IPS-18a (cell line): ENCODE data around the gene MED12L.
"Not testable (repeated sequence)": the region's sequence is repeated elsewhere in the genome, so short reads cannot be mapped to it uniquely, and the experiment has no call there.

Source experiments
- H3K27ac ChIP-seq: one replicate; pipeline ENCODE4 v1.5.1; 2013; ENCODE audit warnings: low read length
- H3K27me3 ChIP-seq: one replicate; pipeline ENCODE4 v1.6.1; 2013; ENCODE audit warnings: mild to moderate bottlenecking, low read length; ENCODE audit not compliant: control insufficient read depth, insufficient read depth
- H3K36me3 ChIP-seq: one replicate; pipeline ENCODE4 v1.6.1; 2013; ENCODE audit warnings: low read depth, low read length; ENCODE audit not compliant: control insufficient read depth
- H3K4me1 ChIP-seq: one replicate; pipeline ENCODE4 v1.6.1; 2013; ENCODE audit warnings: low read depth, low read length; ENCODE audit not compliant: control insufficient read depth
- H3K4me3 ChIP-seq: one replicate; pipeline ENCODE4 v1.5.1; 2013; ENCODE audit warnings: low read length
- H3K9ac ChIP-seq: one replicate; pipeline ENCODE4 v1.6.1; 2013; ENCODE audit warnings: mild to moderate bottlenecking, low read length, moderate library complexity
- H3K9me3 ChIP-seq: one replicate; pipeline ENCODE4 v1.6.1; 2013; ENCODE audit warnings: low read depth, low read length; ENCODE audit not compliant: control insufficient read depth

Gene MED12L

GRCh38 chr3:151226088-151226563 is 140.7 kb downstream of the MED12L start:
- H3K9ac ChIP-seq: no peak overlapping the region
- no peak overlapping the region for H3K4me3 ChIP-seq
- H3K36me3 ChIP-seq: no peaks in the 10 kb centered on the region
- no peaks in the 10 kb centered on the region for H3K27me3 ChIP-seq
- H3K4me1 ChIP-seq: peaks cover 11% of the 10 kb centered on the region
- no peaks in the 10 kb centered on the region for H3K9me3 ChIP-seq
- H3K27ac ChIP-seq: no peak overlapping the region

- H3K27ac ChIP-seq: no peak overlapping the region
- H3K36me3 ChIP-seq: no peaks in the 10 kb centered on the region
- no peaks in the 10 kb centered on the region for H3K9me3 ChIP-seq
- no peak overlapping the region for H3K4me3 ChIP-seq
- H3K27me3 ChIP-seq: no peaks in the 10 kb centered on the region
- H3K9ac ChIP-seq: no peak overlapping the region
- H3K4me1 ChIP-seq: peaks cover 12% of the 10 kb centered on the region
Observed at GRCh38 chr3:151226825-151227224, 141.4 kb downstream of the MED12L start.

- no peak overlapping the region for H3K27ac ChIP-seq
Observed at GRCh38 chr3:151227266-151227806, 141.9 kb downstream of the MED12L start.

GRCh38 chr3:151227807-151228665 is 142.6 kb downstream of the MED12L start:
- Histone ChIP-seq H3K4me3 (no peak overlapping the region), H3K27ac (no peak overlapping the region), H3K27me3 (no peaks in the 10 kb centered on the region), H3K9me3 (no peaks in the 10 kb centered on the region), H3K36me3 (no peaks in the 10 kb centered on the region), H3K9ac (no peak overlapping the region), H3K4me1 (peaks cover 12% of the 10 kb centered on the region)

More at GRCh38 chr3:151227266-151227806, 141.9 kb downstream of the MED12L start:
- Histone ChIP-seq H3K9ac (no peak overlapping the region), H3K9me3 (no peaks in the 10 kb centered on the region), H3K27me3 (no peaks in the 10 kb centered on the region), H3K4me1 (peaks cover 12% of the 10 kb centered on the region), H3K36me3 (no peaks in the 10 kb centered on the region), H3K4me3 (no peak overlapping the region)

- no peak overlapping the region for H3K4me3 ChIP-seq
Observed at GRCh38 chr3:151228666-151229040, 143.2 kb downstream of the MED12L start.

GRCh38 chr3:151230646-151231045 is 145.2 kb downstream of the MED12L start:
- H3K27me3 ChIP-seq: no peaks in the 10 kb centered on the region
- H3K9me3 ChIP-seq: no peaks in the 10 kb centered on the region
- peak overlapping the region; percentile 12 for H3K27ac ChIP-seq
- no peak overlapping the region for H3K9ac ChIP-seq
- H3K4me1 ChIP-seq: peaks cover 18% of the 10 kb centered on the region
- H3K36me3 ChIP-seq: no peaks in the 10 kb centered on the region
- H3K4me3 ChIP-seq: no peak overlapping the region

More at GRCh38 chr3:151228666-151229040, 143.2 kb downstream of the MED12L start:
- Histone ChIP-seq H3K9me3 (no peaks in the 10 kb centered on the region), H3K4me1 (peaks cover 12% of the 10 kb centered on the region), H3K36me3 (no peaks in the 10 kb centered on the region), H3K9ac (no peak overlapping the region), H3K27me3 (no peaks in the 10 kb centered on the region), H3K27ac (no peak overlapping the region)

- H3K4me3 ChIP-seq, H3K9ac ChIP-seq, H3K36me3 ChIP-seq, H3K27ac ChIP-seq, H3K27me3 ChIP-seq, H3K9me3 ChIP-seq: not testable (repeated sequence)
- peaks cover 18% of the 10 kb centered on the region for H3K4me1 ChIP-seq
Observed at GRCh38 chr3:151232403-151232802, 146.9 kb downstream of the MED12L start.

GRCh38 chr3:151232991-151233390 is 147.5 kb downstream of the MED12L start:
- Histone ChIP-seq H3K27ac (no peak overlapping the region), H3K4me1 (peaks cover 18% of the 10 kb centered on the region), H3K27me3 (no peaks in the 10 kb centered on the region), H3K9me3 (no peaks in the 10 kb centered on the region), H3K36me3 (no peaks in the 10 kb centered on the region), H3K4me3 (no peak overlapping the region), H3K9ac (no peak overlapping the region)

- peaks cover 18% of the 10 kb centered on the region for H3K4me1 ChIP-seq
- no peak overlapping the region for H3K9ac ChIP-seq
- no peak overlapping the region for H3K4me3 ChIP-seq
- no peaks in the 10 kb centered on the region for H3K27me3 ChIP-seq
- H3K27ac ChIP-seq: no peak overlapping the region
- H3K36me3 ChIP-seq: no peaks in the 10 kb centered on the region
- H3K9me3 ChIP-seq: no peaks in the 10 kb centered on the region
Observed at GRCh38 chr3:151234825-151235224, 149.4 kb downstream of the MED12L start.

- Histone ChIP-seq H3K27me3 (no peaks in the 10 kb centered on the region), H3K36me3 (no peaks in the 10 kb centered on the region), H3K9ac (no peak overlapping the region), H3K4me3 (no peak overlapping the region), H3K9me3 (no peaks in the 10 kb centered on the region), H3K4me1 (peaks cover 6% of the 10 kb centered on the region), H3K27ac (no peak overlapping the region)
Observed at GRCh38 chr3:151236316-151236715, 150.9 kb downstream of the MED12L start.

GRCh38 chr3:151236736-151237135 is 151.3 kb downstream of the MED12L start:
- no peak overlapping the region for H3K9ac ChIP-seq
- no peaks in the 10 kb centered on the region for H3K27me3 ChIP-seq
- H3K27ac ChIP-seq: no peak overlapping the region
- no peaks in the 10 kb centered on the region for H3K9me3 ChIP-seq
- peaks cover 6% of the 10 kb centered on the region for H3K4me1 ChIP-seq
- no peak overlapping the region for H3K4me3 ChIP-seq
- no peaks in the 10 kb centered on the region for H3K36me3 ChIP-seq

- H3K27ac ChIP-seq, H3K4me3 ChIP-seq, H3K36me3 ChIP-seq, H3K4me1 ChIP-seq, H3K9me3 ChIP-seq, H3K9ac ChIP-seq, H3K27me3 ChIP-seq: not testable (repeated sequence)
Observed at GRCh38 chr3:151242006-151242405, 156.5 kb downstream of the MED12L start.
